ENCODE results near the gene DOCK1.
"Not testable (repeated sequence)": the region's sequence is repeated elsewhere in the genome, so short reads cannot be mapped to it uniquely, and the experiment has no call there.

Gene DOCK1

DNA sequence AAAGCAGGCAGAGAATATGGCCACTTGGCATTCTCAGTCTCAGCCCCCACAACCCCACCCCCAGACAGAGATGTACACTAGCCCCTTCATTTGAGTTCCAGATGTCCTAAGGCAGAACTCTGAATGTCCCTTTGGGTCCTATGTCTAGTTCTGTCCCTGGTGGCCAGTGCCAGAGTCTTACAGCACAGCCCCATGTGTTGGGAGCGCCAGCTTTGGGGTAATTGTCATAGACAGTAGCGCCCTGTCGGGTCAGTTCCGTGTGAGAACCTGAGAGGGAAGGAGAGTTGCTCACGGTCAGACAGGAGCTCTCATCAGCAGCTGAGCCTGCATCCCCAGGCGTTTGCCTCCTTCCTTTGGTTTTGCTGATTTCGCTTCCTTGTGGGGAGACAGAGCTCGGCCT, 386.1 kb downstream of the DOCK1 start:
- no peak overlapping the region for H3K27ac ChIP-seq
- no peak for TF ChIP-seq ZFX (IDR thresholded peaks at IDR 0.05; ENCODE audit: borderline replicate concordance)
- TF ChIP-seq, protein P1, sequence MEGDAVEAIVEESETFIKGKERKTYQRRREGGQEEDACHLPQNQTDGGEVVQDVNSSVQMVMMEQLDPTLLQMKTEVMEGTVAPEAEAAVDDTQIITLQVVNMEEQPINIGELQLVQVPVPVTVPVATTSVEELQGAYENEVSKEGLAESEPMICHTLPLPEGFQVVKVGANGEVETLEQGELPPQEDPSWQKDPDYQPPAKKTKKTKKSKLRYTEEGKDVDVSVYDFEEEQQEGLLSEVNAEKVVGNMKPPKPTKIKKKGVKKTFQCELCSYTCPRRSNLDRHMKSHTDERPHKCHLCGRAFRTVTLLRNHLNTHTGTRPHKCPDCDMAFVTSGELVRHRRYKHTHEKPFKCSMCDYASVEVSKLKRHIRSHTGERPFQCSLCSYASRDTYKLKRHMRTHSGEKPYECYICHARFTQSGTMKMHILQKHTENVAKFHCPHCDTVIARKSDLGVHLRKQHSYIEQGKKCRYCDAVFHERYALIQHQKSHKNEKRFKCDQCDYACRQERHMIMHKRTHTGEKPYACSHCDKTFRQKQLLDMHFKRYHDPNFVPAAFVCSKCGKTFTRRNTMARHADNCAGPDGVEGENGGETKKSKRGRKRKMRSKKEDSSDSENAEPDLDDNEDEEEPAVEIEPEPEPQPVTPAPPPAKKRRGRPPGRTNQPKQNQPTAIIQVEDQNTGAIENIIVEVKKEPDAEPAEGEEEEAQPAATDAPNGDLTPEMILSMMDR (IDR thresholded peaks at IDR 0.05) = no peak

DNA sequence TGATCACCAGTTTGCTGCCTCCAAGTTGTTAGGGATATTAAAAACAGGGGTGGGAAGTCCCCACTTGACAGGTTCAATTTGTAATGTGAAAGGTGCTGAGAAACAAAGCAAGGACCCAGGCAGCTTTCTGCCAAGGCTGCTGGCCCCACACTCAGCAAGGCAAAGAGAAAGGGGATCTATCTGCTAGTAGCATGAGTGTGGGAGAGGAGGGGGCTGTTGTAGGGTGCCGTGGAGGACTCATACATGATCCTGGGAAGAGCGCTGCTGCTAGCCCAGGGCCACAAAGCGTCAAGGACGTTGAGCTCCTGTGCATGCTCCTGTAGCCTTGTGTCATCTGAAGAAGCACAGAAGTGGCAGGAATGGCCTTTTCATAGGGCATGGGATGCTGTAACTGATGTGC, 387.7 kb downstream of the DOCK1 start:
- no peak overlapping the region for H3K27ac ChIP-seq
- no peak for TF ChIP-seq ZFX (IDR thresholded peaks at IDR 0.05; ENCODE audit: borderline replicate concordance)
- TF ChIP-seq, protein P1 (IDR thresholded peaks at IDR 0.05) = no peak

DNA sequence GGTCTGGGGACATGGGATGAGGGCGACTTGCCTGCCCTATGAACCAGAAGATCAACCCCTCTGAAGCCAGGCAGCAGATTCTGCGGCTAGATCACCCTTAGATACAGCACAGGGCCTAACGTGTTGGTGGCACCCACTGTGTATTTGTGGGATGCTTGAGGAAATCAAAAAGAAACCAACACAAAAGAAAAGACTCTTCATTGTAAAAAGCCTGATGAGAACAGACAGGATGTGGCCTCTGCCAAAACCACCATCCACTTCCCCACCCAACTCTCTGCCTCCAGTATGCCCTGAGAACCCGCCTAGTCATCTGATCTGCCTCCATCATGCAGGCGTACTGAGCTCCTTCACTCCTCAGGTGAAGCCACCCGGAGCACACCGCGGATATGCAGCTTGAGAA, 388.4 kb downstream of the DOCK1 start:
- TF ChIP-seq, protein P1 (IDR thresholded peaks at IDR 0.05) = no peak
- TF ChIP-seq ZFX (IDR thresholded peaks at IDR 0.05; ENCODE audit: borderline replicate concordance) = no peak
- no peak overlapping the region for H3K27ac ChIP-seq

DNA sequence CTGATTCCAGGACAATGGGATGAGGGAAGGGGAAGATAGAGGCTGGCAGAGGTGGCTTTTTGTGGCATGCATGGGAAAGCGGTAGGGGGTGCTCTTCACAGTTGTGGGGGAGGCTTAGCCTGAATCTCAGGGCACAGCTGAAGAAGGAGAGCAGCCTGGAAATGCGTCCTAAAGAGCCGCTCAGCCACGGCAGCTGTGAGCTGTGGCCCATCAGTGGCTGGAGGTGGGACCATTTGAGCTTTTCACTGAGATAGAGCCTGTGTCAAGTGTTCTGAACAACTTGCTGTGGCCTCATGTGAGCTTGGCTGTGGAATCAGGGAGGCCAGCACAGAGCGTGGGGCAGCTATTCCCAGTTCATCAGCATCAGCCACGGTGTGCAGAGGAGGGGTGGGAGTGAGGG, 391.5 kb downstream of the DOCK1 start:
- no peak for TF ChIP-seq ZFX (IDR thresholded peaks at IDR 0.05; ENCODE audit: borderline replicate concordance)
- TF ChIP-seq, protein P1 (IDR thresholded peaks at IDR 0.05) = no peak
- no peak overlapping the region for H3K27ac ChIP-seq

DNA sequence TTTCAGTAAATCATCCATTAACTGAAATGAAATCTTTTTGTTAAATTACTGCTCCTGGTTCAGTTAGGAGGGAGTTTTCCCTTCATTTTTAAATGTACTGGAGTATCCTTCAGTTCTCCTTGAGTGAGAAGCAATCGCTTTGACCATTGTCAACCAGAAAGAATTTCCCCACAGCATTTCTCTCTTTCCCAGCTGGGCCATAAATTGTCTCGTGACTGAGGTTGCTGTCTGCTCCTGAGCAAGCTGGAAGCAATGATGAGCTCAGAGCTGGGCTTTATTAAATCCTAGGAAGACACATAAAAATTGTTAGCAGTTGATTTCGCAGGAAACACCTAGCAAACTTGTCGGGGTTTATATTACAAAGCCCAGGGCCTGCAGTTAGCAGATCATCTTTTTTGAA, 393.2 kb downstream of the DOCK1 start:
- no peak overlapping the region for H3K27ac ChIP-seq
- TF ChIP-seq ZFX (IDR thresholded peaks at IDR 0.05; ENCODE audit: borderline replicate concordance) = no peak
- TF ChIP-seq, protein P1 (IDR thresholded peaks at IDR 0.05) = no peak

DNA sequence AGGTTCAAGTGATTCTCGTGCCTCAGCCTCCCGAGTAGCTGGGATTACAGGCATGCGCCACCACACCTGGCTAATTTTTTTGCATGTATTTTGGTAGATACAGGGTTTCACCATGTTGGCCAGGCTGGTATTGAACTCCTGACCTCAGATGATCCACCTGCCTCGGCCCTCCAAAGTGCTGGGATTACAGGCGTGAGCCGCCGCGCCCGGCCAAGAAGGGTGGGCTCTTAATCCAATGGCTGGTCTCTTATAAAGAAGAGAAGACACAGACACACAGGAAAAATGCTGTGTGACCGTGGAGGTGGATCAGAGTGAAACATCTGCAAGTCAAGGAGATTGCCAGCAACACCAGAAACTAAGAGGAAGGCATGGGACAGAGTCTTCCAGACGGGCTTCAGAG, 394.0 kb downstream of the DOCK1 start:
- not testable (repeated sequence) for H3K27ac ChIP-seq

DNA sequence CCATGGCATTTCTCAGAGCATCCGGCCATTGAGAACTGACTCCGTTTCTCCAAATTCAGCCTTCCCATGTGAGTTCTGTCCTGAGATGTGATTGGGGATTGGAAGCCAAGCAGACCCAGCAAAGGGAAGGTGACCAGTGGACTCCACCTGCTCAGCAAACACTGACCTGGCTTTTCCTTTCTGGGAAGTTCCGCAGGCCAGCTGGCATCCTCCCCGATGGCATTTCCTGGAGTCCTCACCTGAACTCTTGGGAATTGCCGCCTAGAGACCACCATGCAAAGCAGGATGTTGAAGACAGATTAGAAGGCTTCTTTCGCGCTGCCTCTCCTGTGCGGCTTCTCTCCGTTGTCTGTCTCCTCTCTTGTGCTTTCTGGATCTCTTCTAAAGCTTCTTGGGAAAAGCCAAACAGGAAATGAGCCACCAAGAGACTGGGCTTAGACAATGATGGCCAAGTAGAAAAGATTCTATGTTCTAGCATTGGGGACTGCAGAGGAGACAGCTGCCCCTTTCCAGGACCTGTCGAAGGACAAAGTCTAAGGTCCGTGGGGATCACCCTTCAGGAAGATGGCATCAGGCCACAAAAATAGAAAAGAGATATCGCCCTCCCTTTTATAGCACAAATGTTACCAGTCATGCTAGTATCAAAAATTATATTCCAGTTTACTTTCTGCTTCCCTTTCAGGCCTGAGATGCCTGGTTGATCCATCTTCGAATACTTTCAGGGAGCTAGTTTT, 394.9 kb downstream of the DOCK1 start:
- TF ChIP-seq ZFX (IDR thresholded peaks at IDR 0.05; ENCODE audit: borderline replicate concordance) = no peak
- TF ChIP-seq, protein P1 (IDR thresholded peaks at IDR 0.05) = no peak
- H3K27ac ChIP-seq = no peak overlapping the region

DNA sequence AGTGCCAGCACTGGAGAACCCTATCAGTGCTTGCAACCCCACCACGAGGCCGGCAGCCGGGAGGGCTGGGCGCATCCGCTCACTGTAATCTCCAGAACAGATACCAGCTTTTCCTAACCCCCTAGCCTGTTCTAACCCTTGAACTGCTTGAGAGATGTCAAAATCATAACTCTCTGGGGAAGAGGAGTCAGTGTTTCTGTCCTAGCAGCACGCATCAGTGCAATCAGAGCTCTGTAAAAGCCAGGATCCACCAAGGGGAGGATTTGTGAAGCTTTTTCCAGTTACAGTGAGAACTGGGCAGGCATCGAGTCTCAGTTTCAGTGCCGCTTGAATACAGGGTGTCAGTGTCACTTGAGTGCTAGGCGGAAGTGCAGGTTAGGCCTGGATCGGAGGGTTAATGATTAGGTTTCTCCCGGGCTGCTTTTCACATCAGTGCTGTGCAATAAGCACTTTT, 395.7 kb downstream of the DOCK1 start:
- H3K27ac ChIP-seq = no peak overlapping the region
- TF ChIP-seq ZFX (IDR thresholded peaks at IDR 0.05; ENCODE audit: borderline replicate concordance) = no peak
- TF ChIP-seq, protein P1 (IDR thresholded peaks at IDR 0.05) = no peak

Measured in 22Rv1 (cell line).